CD14-positive monocyte (primary cell): Measurements from ENCODE around the gene USP43. TPM values are rescaled to one million over a fixed set of nuclear protein-coding genes. Genes with fewer than 3 reads are reported as not detected.

ENCODE experiments used
- DNase-seq, 3 donors: peaks; one replicate each; pipeline ENCODE4 v3.0.0-alpha.2; 2011 to 2022
- H2AFZ ChIP-seq: 2 replicates; pipeline ENCODE4 v1.6.0; 2012; ENCODE audit warnings: mild to moderate bottlenecking, low read depth, low read length, inconsistent platforms; ENCODE audit not compliant: insufficient read depth, poor library complexity, severe bottlenecking
- H3K27ac ChIP-seq, 2 donors: 1 replicate in 1 of 2; 2 replicates in 1 of 2; pipeline ENCODE4 v1.5.1; 2012 to 2013; ENCODE audit warnings: low read length in 2 of 2, control low read depth in 1 of 2, inconsistent platforms in 1 of 2, low read depth in 1 of 2, mild to moderate bottlenecking in 1 of 2
- H3K27me3 ChIP-seq, 2 donors: one replicate each; pipeline versions ENCODE4 v1.6.0 to v1.6.1; 2011 to 2013; ENCODE audit warnings: low read length in 2 of 2; ENCODE audit not compliant: control insufficient read depth in 2 of 2, insufficient read depth in 2 of 2
- H3K36me3 ChIP-seq, 2 donors: replicated peaks in 1 of 2; 1 replicate in 1 of 2; 2 replicates in 1 of 2; pipeline versions ENCODE4 v1.5.1 to v1.6.1; 2012 to 2013; ENCODE audit warnings: low read length in 2 of 2, control low read depth in 1 of 2, inconsistent platforms in 1 of 2, mild to moderate bottlenecking in 1 of 2; ENCODE audit not compliant: insufficient read depth in 2 of 2, control insufficient read depth in 1 of 2
- H3K4me1 ChIP-seq, 2 donors: 1 replicate in 1 of 2; 2 replicates in 1 of 2; pipeline versions ENCODE4 v1.5.1 to v1.6.1; 2012 to 2013; ENCODE audit warnings: low read length in 2 of 2, control low read depth in 1 of 2, inconsistent platforms in 1 of 2, mild to moderate bottlenecking in 1 of 2, moderate library complexity in 1 of 2; ENCODE audit not compliant: insufficient read depth in 2 of 2, control insufficient read depth in 1 of 2
- H3K4me2 ChIP-seq: replicated peaks from 2 replicates; pipeline ENCODE3; 2012; ENCODE audit warnings: low read length, moderate library complexity, mild to moderate bottlenecking; ENCODE audit not compliant: poor library complexity, severe bottlenecking; ENCODE audit errors: extremely low read depth
- H3K4me3 ChIP-seq, 3 experiments: fragments of 200-600 bp in 1 of 3; sonication (generic) in 1 of 3; replicated peaks in 1 of 3; 1 replicate in 2 of 3; 2 replicates in 1 of 3; pipeline ENCODE4 v1.5.1; 2011 to 2013; ENCODE audit warnings: low read length in 3 of 3, mild to moderate bottlenecking in 3 of 3, control low read depth in 2 of 3, low read depth in 2 of 3, inconsistent platforms in 1 of 3, moderate library complexity in 1 of 3
- H3K79me2 ChIP-seq: 2 replicates; pipeline ENCODE4 v1.6.0; 2012; ENCODE audit warnings: mild to moderate bottlenecking, control low read depth, inconsistent platforms, low read length, moderate library complexity; ENCODE audit not compliant: insufficient read depth
- H3K9ac ChIP-seq: 2 replicates; pipeline ENCODE4 v1.6.0; 2017; ENCODE audit warnings: low read length, mild to moderate bottlenecking; ENCODE audit not compliant: insufficient read depth, poor library complexity, severe bottlenecking
- H3K9me3 ChIP-seq, 2 donors: replicated peaks in 1 of 2; 1 replicate in 1 of 2; 2 replicates in 1 of 2; pipeline versions ENCODE4 v1.5.1 to v1.6.1; 2012 to 2013; ENCODE audit warnings: low read length in 2 of 2, control low read depth in 1 of 2; ENCODE audit not compliant: control insufficient read depth in 1 of 2, insufficient read depth in 1 of 2
- H4K20me1 ChIP-seq: 2 replicates; pipeline ENCODE4 v1.6.0; 2012; ENCODE audit warnings: mild to moderate bottlenecking, low read length, control low read depth, moderate library complexity; ENCODE audit not compliant: insufficient read depth
- H3K27ac Mint-ChIP-seq, 7 donors: one replicate each; pipeline ENCODE4 v1.8.0; 2020; ENCODE audit warnings: mild to moderate bottlenecking in 7 of 7, mixed read lengths in 7 of 7, moderate library complexity in 6 of 7, inconsistent platforms in 2 of 7
- H3K27me3 Mint-ChIP-seq, 3 donors: one replicate each; pipeline ENCODE4 v1.8.0; 2021 to 2022; ENCODE audit warnings: low read depth in 3 of 3, mild to moderate bottlenecking in 3 of 3, mixed read lengths in 3 of 3, moderate library complexity in 3 of 3, inconsistent platforms in 1 of 3
- H3K36me3 Mint-ChIP-seq, 2 donors: one replicate each; pipeline ENCODE4 v1.8.0; 2020; ENCODE audit warnings: mixed read lengths in 2 of 2, inconsistent platforms in 1 of 2, mild to moderate bottlenecking in 1 of 2
- H3K4me1 Mint-ChIP-seq: one replicate; pipeline ENCODE4 v1.8.0; 2020; ENCODE audit warnings: mild to moderate bottlenecking, mixed read lengths
- H3K4me3 Mint-ChIP-seq, 2 donors: one replicate each; pipeline ENCODE4 v1.8.0; 2020; ENCODE audit warnings: mild to moderate bottlenecking in 2 of 2, mixed read lengths in 2 of 2, moderate library complexity in 1 of 2
- H3K9me3 Mint-ChIP-seq, 7 donors: one replicate each; pipeline ENCODE4 v1.8.0; 2020 to 2022; ENCODE audit warnings: mixed read lengths in 7 of 7, mild to moderate bottlenecking in 6 of 7, moderate library complexity in 6 of 7, inconsistent platforms in 2 of 7
- WGBS: methylation state at CpG from one replicate; pipeline ENCODE4 v1.1.5; 2013; ENCODE audit warnings: missing lambda C conversion rate; ENCODE audit not compliant: insufficient coverage; 5-methylcytosine and 5-hydroxymethylcytosine counted together
- intact Hi-C, 2 donors: fragments of 100-400 bp; cut with micrococcal nuclease; formaldehyde crosslinking; loops; one replicate each; pipeline versions ENCODE4 v1.15.0 to v1.15.1; 2023
- polyA plus RNA-seq, 3 donors: library from polyadenylated mRNA; depleted of rRNA in 1 of 3; unstranded in 2 of 3; stranded (reverse) in 1 of 3; fragments of 300-500 nt in 2 of 3; fragments of >200 nt in 1 of 3; fragmentation: Illumina TruSeq in 2 of 3; gene quantifications; 1 replicate in 2 of 3; 2 replicates in 1 of 3; pipeline ENCODE4 v1.2.3, GENCODE V29; 2012 to 2021
- TF ChIP-seq, protein P1 (sequence below): fragments of 200-600 bp; IDR thresholded peaks from one replicate; pipeline ENCODE4 v1.8.0; 2022; ENCODE audit warnings: antibody characterized with exemption, mild to moderate bottlenecking

Gene USP43
- polyA plus RNA-seq, 3 donors = 0.05 to 0.57 TPM; not detected in 1

DNA sequence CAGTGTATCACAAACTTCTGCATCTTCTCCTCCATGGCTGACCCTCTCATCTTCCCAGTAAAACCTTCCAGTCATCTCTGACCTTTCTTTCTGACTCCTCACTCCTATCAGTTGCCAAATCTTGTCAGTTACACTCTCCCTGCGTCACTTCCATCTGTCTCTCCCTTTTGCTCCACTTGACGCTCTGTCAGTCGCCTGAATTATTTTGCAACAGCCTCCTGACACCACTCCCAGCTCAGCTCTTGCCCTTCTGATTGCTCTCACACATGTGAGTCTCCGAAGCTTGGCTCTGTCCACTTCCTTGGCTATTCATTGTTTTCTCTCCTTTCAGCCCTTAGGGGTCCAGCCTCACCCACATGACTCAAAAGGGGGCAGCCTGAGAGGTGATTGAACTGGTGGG is 118.3 kb downstream of the USP43 start:
- Mint-ChIP-seq H3K4me1 (no peaks in the 10 kb centered on the region), H3K9me3 (no peaks in the 10 kb centered on the region), H3K27ac (no peak overlapping the region), H3K4me3 (no peak overlapping the region), H3K27me3 (peaks cover 12 to 24% (median 14%) of the 10 kb centered on the region in 3 donors), H3K36me3 (no peaks in the 10 kb centered on the region)
- Histone ChIP-seq H3K4me1 (no peaks in the 10 kb centered on the region), H3K9ac (no peak overlapping the region), H3K4me3 (no peak overlapping the region), H4K20me1 (no peaks in the 10 kb centered on the region), H3K4me2 (no peak overlapping the region), H3K36me3 (no peaks in the 10 kb centered on the region), H3K79me2 (no peaks in the 10 kb centered on the region), H3K27me3 (no peaks in the 10 kb centered on the region), H3K9me3 (no peaks in the 10 kb centered on the region), H3K27ac (no peak overlapping the region), H2AFZ (no peak overlapping the region)
- no peak for DNase-seq
- TF ChIP-seq, protein P1, sequence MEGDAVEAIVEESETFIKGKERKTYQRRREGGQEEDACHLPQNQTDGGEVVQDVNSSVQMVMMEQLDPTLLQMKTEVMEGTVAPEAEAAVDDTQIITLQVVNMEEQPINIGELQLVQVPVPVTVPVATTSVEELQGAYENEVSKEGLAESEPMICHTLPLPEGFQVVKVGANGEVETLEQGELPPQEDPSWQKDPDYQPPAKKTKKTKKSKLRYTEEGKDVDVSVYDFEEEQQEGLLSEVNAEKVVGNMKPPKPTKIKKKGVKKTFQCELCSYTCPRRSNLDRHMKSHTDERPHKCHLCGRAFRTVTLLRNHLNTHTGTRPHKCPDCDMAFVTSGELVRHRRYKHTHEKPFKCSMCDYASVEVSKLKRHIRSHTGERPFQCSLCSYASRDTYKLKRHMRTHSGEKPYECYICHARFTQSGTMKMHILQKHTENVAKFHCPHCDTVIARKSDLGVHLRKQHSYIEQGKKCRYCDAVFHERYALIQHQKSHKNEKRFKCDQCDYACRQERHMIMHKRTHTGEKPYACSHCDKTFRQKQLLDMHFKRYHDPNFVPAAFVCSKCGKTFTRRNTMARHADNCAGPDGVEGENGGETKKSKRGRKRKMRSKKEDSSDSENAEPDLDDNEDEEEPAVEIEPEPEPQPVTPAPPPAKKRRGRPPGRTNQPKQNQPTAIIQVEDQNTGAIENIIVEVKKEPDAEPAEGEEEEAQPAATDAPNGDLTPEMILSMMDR = no peak
- intact Hi-C loops = no loop called here
- WGBS = 62% methylated on average over 3 of the region's 4 CpGs

DNA sequence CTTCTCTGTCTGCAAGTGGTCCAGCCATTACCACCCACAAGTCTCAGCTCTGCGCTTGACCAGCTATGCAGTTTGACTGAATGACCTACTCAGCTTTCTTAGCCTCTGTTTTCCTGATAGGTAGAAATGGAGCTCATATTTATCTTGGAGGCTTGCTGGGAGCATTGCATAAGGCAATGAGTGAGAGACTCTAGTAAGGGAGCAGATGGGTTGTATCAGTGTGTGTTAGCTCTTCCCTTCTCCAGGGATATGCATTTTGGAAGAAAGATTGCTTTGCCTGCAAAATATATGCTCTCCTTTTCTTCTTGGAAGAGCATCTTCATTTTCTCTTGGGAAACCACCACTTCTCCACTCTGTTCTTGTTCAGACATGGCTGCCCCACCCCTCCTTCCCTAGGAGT is 120.0 kb downstream of the USP43 start:
- Histone ChIP-seq H3K4me3 (no peak overlapping the region), H4K20me1 (no peaks in the 10 kb centered on the region), H3K79me2 (no peaks in the 10 kb centered on the region), H3K27ac (no peak overlapping the region), H3K9me3 (no peaks in the 10 kb centered on the region), H3K9ac (no peak overlapping the region), H3K36me3 (no peaks in the 10 kb centered on the region), H2AFZ (no peak overlapping the region), H3K27me3 (no peaks in the 10 kb centered on the region), H3K4me2 (no peak overlapping the region), H3K4me1 (no peaks in the 10 kb centered on the region)
- Mint-ChIP-seq H3K36me3 (no peaks in the 10 kb centered on the region), H3K4me3 (no peak overlapping the region), H3K9me3 (no peaks in the 10 kb centered on the region), H3K27me3 (peaks cover 9 to 17% (median 14%) of the 10 kb centered on the region in 3 donors), H3K4me1 (no peaks in the 10 kb centered on the region), H3K27ac (peak overlapping the region in 1 of 7 donors; percentile 20)
- WGBS = no CpG with 5 or more reads among the region's 1 CpG
- intact Hi-C loops = no loop called here
- DNase-seq = no peak
- TF ChIP-seq, protein P1 = no peak
